H1 (cell line): ENCODE results near the gene EFCAB10. TPM values are rescaled to one million over a fixed set of nuclear protein-coding genes. Genes with fewer than 3 reads are reported as not detected.

Source experiments
- CHD7 ChIP-seq: fragments of 300-600 bp; sonication (generic); IDR thresholded peaks from 2 replicates; pipeline ENCODE4 v1.7.1; 2012; ENCODE audit warnings: low read length, moderate library complexity, mild to moderate bottlenecking, inconsistent platforms; ENCODE audit not compliant: insufficient replicate concordance
- RFX5 ChIP-seq: IDR thresholded peaks from 2 replicates; pipeline ENCODE4 v1.6.1; 2011; ENCODE audit warnings: low read depth, low read length, improper control_type of control experiment, borderline replicate concordance
- polyA plus RNA-seq, 7 experiments: library from polyadenylated mRNA; depleted of rRNA in 3 of 7; stranded (reverse) in 5 of 7; unstranded in 2 of 7; fragments of >200 nt in 5 of 7; fragments of 200-250 nt in 2 of 7; gene quantifications; 1 replicate in 5 of 7; 2 replicates in 1 of 7; 4 replicates in 1 of 7; pipeline versions ENCODE4 v1.2.1 to v1.2.3, GENCODE V29; 2011 to 2013; ENCODE audit warnings: missing spikeins in 2 of 7, mixed read lengths in 2 of 7
- total RNA-seq: library from RNA; stranded (reverse); fragmentation: NEBNext Ultra II Directional; extraction: Animal tissue kit (Norgen Biotek cat#: 25700); gene quantifications from 2 replicates; pipeline ENCODE4 v1.2.1, GENCODE V29; 2021

EFCAB10 gene
- total and polyA plus RNA-seq, 2 of the 8 experiments (the other 6 are each of a cell fraction or from before 2014, with no cell fraction given): 0.80 to 3.1 TPM

DNA sequence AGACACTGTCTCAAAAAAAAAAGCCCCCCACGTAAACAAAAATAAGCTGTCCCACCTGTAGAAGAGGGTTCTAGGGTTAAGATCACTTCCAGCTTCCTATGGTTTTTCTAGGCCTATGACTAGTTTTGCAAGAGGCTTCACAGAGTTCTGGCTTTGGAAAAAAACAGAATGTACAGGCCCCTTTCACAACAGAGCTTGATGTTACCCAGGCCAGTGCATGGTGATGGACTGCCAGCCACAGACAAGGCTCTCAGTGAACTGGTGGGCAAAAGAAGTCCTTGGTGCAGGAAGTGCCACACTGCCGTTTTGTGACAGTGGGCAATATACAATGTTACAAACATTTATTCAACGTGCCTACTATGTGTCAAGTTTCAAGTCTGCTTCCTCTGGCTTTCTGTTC, 18.3 kb upstream of the EFCAB10 start (continued):
- no peak for TF ChIP-seq CHD7
- TF ChIP-seq RFX5: no peak
